HG03280 (cell line): ENCODE data around the gene EYA2.

Source experiments
- ATAC-seq: cut with Tn5 transposase; IDR thresholded peaks from one replicate; pipeline ENCODE4 v1.9.1; 2021; ENCODE audit warnings: mild to moderate bottlenecking, moderate library complexity; ENCODE audit not compliant: unreplicated experiment

The EYA2 gene

GRCh38 chr20:47133809-47134456 is 239.3 kb downstream of the EYA2 start:
- no peak for ATAC-seq

GRCh38 chr20:47136782-47137181 is 242.1 kb downstream of the EYA2 start:
- ATAC-seq: no peak

GRCh38 chr20:47137231-47137870 is 242.7 kb downstream of the EYA2 start:
- ATAC-seq: no peak

- ATAC-seq: no peak
Observed at GRCh38 chr20:47139934-47140535, 245.4 kb downstream of the EYA2 start.

GRCh38 chr20:47141350-47141921 is 246.8 kb downstream of the EYA2 start:
- ATAC-seq: no peak

GRCh38 chr20:47141941-47142773 is 247.5 kb downstream of the EYA2 start:
- ATAC-seq: no peak

- ATAC-seq: no peak
Observed at GRCh38 chr20:47142774-47143170, 248.1 kb downstream of the EYA2 start.

- no peak for ATAC-seq
Observed at GRCh38 chr20:47143657-47144056, 249.0 kb downstream of the EYA2 start.

GRCh38 chr20:47144463-47144862 is 249.8 kb downstream of the EYA2 start:
- no peak for ATAC-seq

- ATAC-seq: no peak
Observed at GRCh38 chr20:47146686-47147085, 252.0 kb downstream of the EYA2 start.

GRCh38 chr20:47148059-47148458 is 253.4 kb downstream of the EYA2 start:
- no peak for ATAC-seq

GRCh38 chr20:47149939-47150338 is 255.3 kb downstream of the EYA2 start:
- ATAC-seq: no peak

GRCh38 chr20:47150403-47151152 is 255.9 kb downstream of the EYA2 start:
- no peak for ATAC-seq

GRCh38 chr20:47152068-47152467 is 257.4 kb downstream of the EYA2 start:
- no peak for ATAC-seq

- ATAC-seq: no peak
Observed at GRCh38 chr20:47154089-47154488, 259.4 kb downstream of the EYA2 start.

GRCh38 chr20:47156301-47157137 is 261.9 kb downstream of the EYA2 start:
- ATAC-seq: no peak

GRCh38 chr20:47159166-47159565 is 264.5 kb downstream of the EYA2 start:
- no peak for ATAC-seq

GRCh38 chr20:47160240-47160639 is 265.6 kb downstream of the EYA2 start:
- no peak for ATAC-seq

- no peak for ATAC-seq
Observed at GRCh38 chr20:47160992-47161391, 266.3 kb downstream of the EYA2 start.

- no peak for ATAC-seq
Observed at GRCh38 chr20:47161411-47161810, 266.8 kb downstream of the EYA2 start.
